ENCODE results near the gene MEGF6.

Gene MEGF6

DNA sequence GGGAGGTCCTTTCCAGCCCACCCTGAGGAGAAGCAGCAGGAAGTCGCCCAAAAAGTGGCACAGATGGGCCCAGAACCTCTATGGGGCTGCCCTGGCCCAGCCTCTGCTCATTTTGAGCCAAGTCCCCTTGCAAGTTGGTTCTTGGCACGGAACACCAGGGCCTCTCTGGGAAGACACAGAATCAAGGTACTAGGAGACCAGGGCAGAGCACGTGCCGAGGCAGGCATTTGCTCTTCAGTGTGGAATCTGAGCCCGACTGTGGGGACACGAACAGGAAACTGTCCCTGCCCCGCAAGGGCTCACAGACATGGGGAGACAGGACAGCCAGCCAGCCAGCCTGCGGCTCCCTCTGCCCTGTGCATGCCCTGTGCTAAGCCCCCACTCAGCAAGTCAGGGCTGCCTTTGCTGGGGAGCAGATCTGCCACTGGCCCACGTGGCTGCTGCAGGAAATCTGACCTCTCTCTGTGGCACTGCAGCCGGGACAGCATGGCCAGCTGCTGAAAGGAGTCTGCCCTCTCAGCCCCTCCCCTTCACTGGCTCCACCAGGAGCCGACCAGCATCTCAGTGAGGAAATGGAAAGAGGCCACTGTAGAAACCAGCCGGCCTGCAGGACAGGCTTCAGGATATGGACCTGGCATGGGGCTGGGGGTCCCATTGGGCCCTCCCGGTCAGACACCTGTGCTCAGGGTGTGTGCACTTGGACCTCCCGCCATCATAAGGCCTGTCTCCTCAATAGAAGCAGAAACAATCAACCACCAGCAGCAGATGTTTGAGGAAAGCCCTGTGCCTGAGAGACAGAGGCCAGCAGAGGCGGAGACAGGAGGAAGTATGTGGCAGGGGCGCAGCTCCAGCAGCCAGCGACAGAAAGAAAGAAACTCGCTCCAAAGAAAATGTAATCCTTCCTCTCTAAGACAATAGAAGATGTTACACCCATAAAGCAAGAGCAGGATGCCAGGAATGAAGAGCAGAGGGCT, 153.1 kb downstream of the MEGF6 start:
- DNase-seq (ENCODE audit: low read depth): no peak
- TF ChIP-seq, protein P1, sequence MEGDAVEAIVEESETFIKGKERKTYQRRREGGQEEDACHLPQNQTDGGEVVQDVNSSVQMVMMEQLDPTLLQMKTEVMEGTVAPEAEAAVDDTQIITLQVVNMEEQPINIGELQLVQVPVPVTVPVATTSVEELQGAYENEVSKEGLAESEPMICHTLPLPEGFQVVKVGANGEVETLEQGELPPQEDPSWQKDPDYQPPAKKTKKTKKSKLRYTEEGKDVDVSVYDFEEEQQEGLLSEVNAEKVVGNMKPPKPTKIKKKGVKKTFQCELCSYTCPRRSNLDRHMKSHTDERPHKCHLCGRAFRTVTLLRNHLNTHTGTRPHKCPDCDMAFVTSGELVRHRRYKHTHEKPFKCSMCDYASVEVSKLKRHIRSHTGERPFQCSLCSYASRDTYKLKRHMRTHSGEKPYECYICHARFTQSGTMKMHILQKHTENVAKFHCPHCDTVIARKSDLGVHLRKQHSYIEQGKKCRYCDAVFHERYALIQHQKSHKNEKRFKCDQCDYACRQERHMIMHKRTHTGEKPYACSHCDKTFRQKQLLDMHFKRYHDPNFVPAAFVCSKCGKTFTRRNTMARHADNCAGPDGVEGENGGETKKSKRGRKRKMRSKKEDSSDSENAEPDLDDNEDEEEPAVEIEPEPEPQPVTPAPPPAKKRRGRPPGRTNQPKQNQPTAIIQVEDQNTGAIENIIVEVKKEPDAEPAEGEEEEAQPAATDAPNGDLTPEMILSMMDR (IDR thresholded peaks at IDR 0.05; ENCODE audit: insufficient read depth, low read depth, low read length, missing control alignments): no peak
- no peak overlapping the region for H3K4me3 ChIP-seq (ENCODE audit: low read depth, low read length)

DNA sequence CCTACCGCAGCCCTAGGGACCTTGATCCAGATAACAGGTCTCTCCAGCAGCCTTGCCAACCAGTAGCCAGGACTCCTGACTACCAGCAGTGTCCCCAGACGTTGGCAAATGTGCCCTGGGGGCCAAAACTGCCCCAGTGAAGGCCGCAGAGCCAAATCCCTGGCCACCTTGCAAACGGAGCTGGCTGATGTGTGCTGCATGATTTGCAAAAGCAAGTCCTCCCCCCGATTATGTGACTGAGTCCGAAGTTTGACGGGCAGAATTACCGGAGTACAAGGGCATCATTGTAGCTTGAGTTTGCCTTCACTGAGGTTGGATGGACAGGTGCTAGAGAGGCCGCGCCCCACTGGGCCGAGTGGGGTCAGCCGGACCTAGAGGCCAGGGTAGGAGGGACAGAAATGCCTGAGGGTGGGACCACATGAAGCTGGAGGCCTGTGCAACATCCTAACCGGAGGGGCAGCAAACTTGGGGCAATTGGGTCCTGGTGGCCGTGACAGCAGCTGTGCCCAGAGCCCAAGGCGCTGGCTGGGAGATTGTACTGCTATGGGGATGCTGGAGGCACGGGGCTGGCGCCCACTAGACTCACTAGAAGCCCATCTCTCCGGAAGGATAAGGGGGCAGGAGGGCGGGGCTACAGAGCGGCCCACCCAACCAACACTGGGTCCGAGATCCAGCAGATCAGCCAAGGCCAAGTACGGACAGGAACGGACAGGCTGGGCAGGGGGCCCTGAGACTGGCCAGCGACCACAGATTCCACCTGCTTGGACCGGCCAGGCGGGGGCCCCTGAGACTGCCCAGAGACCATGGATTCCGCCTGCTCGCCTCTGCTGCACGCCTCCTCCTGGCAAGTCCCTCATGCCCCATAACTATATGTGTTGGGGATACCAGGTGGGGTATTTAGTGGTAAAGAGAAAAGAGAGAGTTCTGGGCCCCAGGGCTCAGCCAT, 154.1 kb downstream of the MEGF6 start:
- no peak for DNase-seq (ENCODE audit: low read depth)
- H3K4me3 ChIP-seq (ENCODE audit: low read depth, low read length): no peak overlapping the region
- TF ChIP-seq, protein P1 (IDR thresholded peaks at IDR 0.05; ENCODE audit: insufficient read depth, low read depth, low read length, missing control alignments): no peak

DNA sequence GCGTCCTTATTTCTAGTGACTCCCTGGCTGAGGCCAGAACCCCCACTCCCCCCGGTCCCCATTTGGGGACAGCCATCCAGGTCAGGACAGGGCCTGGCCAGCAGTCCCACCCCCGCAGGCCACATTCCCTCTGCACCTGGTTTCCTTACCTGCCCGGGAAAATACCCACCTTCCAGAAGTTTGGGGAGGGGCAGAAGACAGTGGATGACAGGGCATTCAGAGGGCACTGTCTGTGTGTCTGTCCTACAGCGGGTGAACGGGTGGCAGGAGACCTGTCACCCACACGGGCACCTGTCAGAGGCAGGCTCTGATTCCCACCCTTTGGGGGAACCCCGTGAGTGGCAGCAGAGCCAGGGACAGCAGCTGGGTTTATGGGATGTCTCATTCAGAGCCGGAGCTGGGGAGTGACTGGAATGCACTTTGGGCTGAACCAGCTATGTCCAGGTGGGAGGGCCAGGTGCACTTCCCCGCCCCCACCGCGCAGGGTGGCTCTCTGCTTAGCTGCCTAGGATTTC, 154.8 kb downstream of the MEGF6 start:
- no peak for DNase-seq (ENCODE audit: low read depth)
- TF ChIP-seq, protein P1 (IDR thresholded peaks at IDR 0.05; ENCODE audit: insufficient read depth, low read depth, low read length, missing control alignments): no peak
- H3K4me3 ChIP-seq (ENCODE audit: low read depth, low read length): no peak overlapping the region

DNA sequence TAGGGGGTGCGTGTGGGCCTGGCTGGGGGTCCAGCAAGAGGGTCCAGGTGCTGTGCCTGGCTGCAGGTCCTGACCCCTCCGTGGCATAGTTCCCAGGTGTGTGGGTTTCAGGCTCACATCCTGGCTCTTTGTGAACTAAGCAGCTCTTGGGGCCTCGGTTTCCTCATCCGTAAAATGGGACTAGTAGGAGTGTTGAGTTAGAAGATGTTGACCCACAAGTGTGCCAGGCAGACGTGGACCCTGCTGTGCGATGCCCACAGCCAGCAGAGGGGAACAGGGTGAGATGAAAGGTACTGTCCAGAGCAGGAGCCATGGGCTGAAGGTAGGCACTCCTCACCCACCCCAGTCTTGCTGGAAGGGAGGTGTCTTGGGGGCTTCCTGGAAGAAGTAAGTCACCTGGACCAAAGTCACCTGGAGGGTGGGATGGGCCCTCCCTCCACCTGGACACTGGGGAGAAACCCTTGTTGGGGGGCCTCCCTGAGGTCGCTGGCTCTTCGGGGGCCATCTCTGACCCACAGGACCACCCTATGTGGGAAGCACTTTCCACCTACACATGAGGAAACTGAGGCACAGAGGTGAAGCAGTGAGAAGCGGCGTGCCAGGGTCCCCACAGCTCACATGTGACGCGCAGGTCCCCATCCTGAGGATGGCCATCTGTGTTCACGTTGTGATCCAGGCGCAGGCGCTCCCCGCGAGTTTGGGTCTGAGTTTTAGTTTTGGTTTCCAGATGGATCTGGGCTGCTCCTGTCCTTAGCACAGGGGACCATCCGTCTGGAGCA, 155.4 kb downstream of the MEGF6 start:
- TF ChIP-seq, protein P1 (IDR thresholded peaks at IDR 0.05; ENCODE audit: insufficient read depth, low read depth, low read length, missing control alignments): no peak
- no peak for DNase-seq (ENCODE audit: low read depth)
- no peak overlapping the region for H3K4me3 ChIP-seq (ENCODE audit: low read depth, low read length)

DNA sequence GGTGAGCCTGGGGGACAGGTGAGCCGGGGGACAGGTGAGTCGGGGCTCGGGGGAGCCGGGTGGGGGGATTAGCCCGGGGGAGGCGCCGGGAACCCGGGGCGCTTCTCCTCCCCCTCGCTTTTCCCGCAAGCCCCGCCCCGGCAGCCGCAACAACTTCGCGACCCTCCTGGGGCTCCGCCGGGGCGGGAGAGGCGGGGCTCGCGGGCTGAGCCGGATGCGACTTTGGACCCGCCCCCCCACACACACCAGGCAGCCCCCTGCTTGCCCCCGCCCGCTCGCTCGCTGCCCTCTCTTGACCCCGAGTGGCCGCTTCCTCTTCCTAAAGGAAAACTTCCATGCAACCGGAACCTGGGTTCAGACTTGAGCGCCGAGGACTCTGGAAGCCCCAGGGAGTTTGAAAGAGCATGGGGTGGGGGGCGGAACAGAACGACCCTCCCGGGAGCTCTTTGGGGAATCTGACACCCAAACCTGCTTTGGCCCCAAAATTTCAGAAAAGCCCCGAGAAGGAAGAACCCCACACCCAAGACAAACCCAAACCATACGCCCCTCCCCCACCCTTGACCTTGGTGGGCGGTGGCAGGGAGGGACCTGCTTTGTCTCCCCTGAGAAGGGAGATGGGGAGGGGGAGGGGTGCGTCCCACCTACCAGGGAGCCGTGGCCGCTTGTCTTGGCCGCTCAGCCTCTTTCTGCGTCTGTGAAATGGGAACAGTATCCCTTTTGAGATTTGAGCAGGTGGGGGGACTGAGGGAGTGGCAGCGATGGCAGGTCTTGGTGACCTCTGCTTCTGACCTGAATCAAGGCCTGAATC, 156.3 kb downstream of the MEGF6 start:
- H3K4me3 ChIP-seq (ENCODE audit: low read depth, low read length): no peak overlapping the region
- no peak for DNase-seq (ENCODE audit: low read depth)
- TF ChIP-seq, protein P1 (IDR thresholded peaks at IDR 0.05; ENCODE audit: insufficient read depth, low read depth, low read length, missing control alignments): no peak
